Caco-2 (cell line): Measurements from ENCODE around the gene AFAP1L2. TPM values are rescaled to one million over a fixed set of nuclear protein-coding genes. Genes with fewer than 3 reads are reported as not detected.
A peak's percentile ranks its signal among the peaks of the same experiment; 100 is the strongest.

Source experiments
- BruUV-seq: library from RNA; stranded (reverse); fragments of 400-500 nt; replicated peaks from 2 replicates; lab custom pipeline; 2021; lab: Mats Ljungman, UMichigan
- CTCF ChIA-PET: fragments of 300-600 bp; sonication (Branson Sonifier 250); formaldehyde crosslinking; loops from one replicate; lab custom pipeline; 2022; ENCODE audit warnings: antibody characterized with exemption; lab: Charles Lee
- POLR2A ChIA-PET: fragments of 300-600 bp; sonication (Branson Sonifier 250); formaldehyde crosslinking; loops from one replicate; lab custom pipeline; 2022; ENCODE audit warnings: antibody characterized with exemption; lab: Charles Lee
- DNase-seq, 2 experiments: peaks; one replicate each; pipeline versions ENCODE4 v3.0.0 to v3.0.0-alpha.2; 2020 to 2022
- H3K27me3 ChIP-seq: replicated peaks from 2 replicates; pipeline ENCODE4 v1.6.0; 2011; ENCODE audit warnings: low read length; ENCODE audit not compliant: control insufficient read depth, insufficient read depth
- H3K36me3 ChIP-seq: 2 replicates; pipeline ENCODE4 v1.5.1; 2011; ENCODE audit warnings: low read length; ENCODE audit not compliant: control insufficient read depth, insufficient read depth
- H3K4me1 ChIP-seq: fragments of 250-450 bp; sonication (Bioruptor Pico); 2 replicates; pipeline ENCODE4 v1.5.1; 2020; ENCODE audit warnings: mild to moderate bottlenecking
- H3K4me3 ChIP-seq: 2 replicates; pipeline ENCODE4 v1.5.1; 2011; ENCODE audit warnings: low read depth, mild to moderate bottlenecking, control low read depth, low read length
- H3K9me3 ChIP-seq: fragments of 250-450 bp; sonication (Bioruptor Pico); 2 replicates; pipeline ENCODE4 v1.5.1; 2020; ENCODE audit warnings: mild to moderate bottlenecking, moderate library complexity
- H3K27ac Mint-ChIP-seq: one replicate; pipeline ENCODE4 v1.8.0; 2022; ENCODE audit warnings: mixed read lengths; ENCODE audit not compliant: unreplicated experiment
- H3K27me3 Mint-ChIP-seq: one replicate; pipeline ENCODE4 v1.8.0; 2022; ENCODE audit warnings: mixed read lengths; ENCODE audit not compliant: insufficient read depth, unreplicated experiment
- H3K36me3 Mint-ChIP-seq: one replicate; pipeline ENCODE4 v1.8.0; 2022; ENCODE audit warnings: mild to moderate bottlenecking, mixed read lengths; ENCODE audit not compliant: insufficient read depth, unreplicated experiment
- H3K4me1 Mint-ChIP-seq: one replicate; pipeline ENCODE4 v1.8.0; 2022; ENCODE audit warnings: low read depth, mixed read lengths; ENCODE audit not compliant: unreplicated experiment
- H3K4me3 Mint-ChIP-seq: one replicate; pipeline ENCODE4 v1.8.0; 2022; ENCODE audit warnings: mild to moderate bottlenecking, moderate library complexity, mixed read lengths; ENCODE audit not compliant: unreplicated experiment
- H3K9me3 Mint-ChIP-seq: one replicate; pipeline ENCODE4 v1.8.0; 2022; ENCODE audit warnings: mixed read lengths; ENCODE audit not compliant: unreplicated experiment
- CTCF ChIP-seq, 2 experiments: fragments of 200-600 bp in 1 of 2; IDR thresholded peaks; 1 replicate in 1 of 2; 2 replicates in 1 of 2; pipeline versions ENCODE4 v1.5.1 to v1.8.0; 2011 to 2022; ENCODE audit warnings: antibody characterized with exemption in 1 of 2, control low read depth in 1 of 2, inconsistent platforms in 1 of 2, low read depth in 1 of 2, low read length in 1 of 2, mild to moderate bottlenecking in 1 of 2, moderate library complexity in 1 of 2; ENCODE audit not compliant: insufficient read depth in 1 of 2, severe bottlenecking in 1 of 2, unreplicated experiment in 1 of 2
- intact Hi-C: fragments of 100-400 bp; cut with micrococcal nuclease; formaldehyde crosslinking; loops from one replicate; pipeline ENCODE4 v1.10.0; 2022; ENCODE audit not compliant: unreplicated experiment
- total RNA-seq: library from RNA; stranded (reverse); gene quantifications from 2 replicates; pipeline ENCODE4 v1.2.3, GENCODE V29; 2022

AFAP1L2 gene
- total RNA-seq, 1 experiment from 2014 or later = 2.3 TPM

GRCh38 chr10:114313139-114313538 is 91.2 kb downstream of the AFAP1L2 start:
- Histone ChIP-seq H3K4me1 (no peaks in the 10 kb centered on the region), H3K27me3 (no peaks in the 10 kb centered on the region), H3K9me3 (no peaks in the 10 kb centered on the region), H3K4me3 (no peak overlapping the region), H3K36me3 (no peaks in the 10 kb centered on the region)
- DNase-seq = no peak
- Mint-ChIP-seq H3K9me3 (no peaks in the 10 kb centered on the region), H3K36me3 (no peaks in the 10 kb centered on the region), H3K4me1 (no peaks in the 10 kb centered on the region), H3K4me3 (no peak overlapping the region), H3K27me3 (no peaks in the 10 kb centered on the region), H3K27ac (no peak overlapping the region)
- CTCF ChIA-PET = no interaction called here
- no TSS peak for BruUV-seq
- no peak for TF ChIP-seq CTCF (IDR thresholded peaks at IDR 0.05; ENCODE audit: insufficient read depth in 1 of 2, low read depth in 1 of 2, low read length in 1 of 2, severe bottlenecking in 1 of 2, unreplicated experiment in 1 of 2)
- intact Hi-C loops = no loop called here
- POLR2A ChIA-PET = no interaction called here

DNA sequence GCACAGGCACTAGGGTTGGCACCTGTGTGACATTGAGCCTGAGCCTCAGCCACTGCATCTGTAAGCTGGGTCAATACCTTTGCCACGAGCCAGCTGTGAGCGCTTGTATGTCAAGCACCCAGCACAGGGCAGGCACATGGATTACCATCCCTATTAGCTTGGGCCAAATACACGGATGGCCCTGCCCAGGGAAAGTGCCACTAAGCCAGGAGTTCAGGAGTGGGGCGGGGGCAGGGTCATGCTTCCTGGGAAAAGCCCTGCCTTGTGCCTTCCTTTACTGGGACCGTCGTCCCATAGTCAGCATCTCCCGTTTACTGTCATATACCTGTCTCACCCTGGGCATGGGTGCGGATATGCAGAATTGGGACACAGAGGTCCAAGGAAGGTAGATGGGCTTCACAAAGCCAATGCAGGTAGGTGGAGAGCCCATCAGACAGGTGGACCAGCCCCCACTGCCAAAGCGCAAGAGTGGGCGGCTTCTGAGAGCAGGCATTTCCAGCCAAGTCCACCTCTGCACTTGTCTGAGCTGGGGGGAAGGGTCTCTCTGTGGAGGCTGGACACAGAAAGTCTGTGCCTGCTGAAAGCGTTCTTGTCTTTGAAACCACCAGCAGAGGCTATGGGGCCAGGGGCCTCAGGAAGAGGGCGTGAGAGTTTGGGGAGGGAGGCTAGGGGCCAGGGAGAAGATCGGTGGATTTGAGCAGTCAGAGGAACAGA is 92.6 kb downstream of the AFAP1L2 start:
- Histone ChIP-seq H3K4me3 (no peak overlapping the region), H3K9me3 (no peaks in the 10 kb centered on the region), H3K36me3 (no peaks in the 10 kb centered on the region), H3K27me3 (no peaks in the 10 kb centered on the region), H3K4me1 (no peaks in the 10 kb centered on the region)
- no peaks in the 10 kb centered on the region for H3K36me3 Mint-ChIP-seq
- no peak for TF ChIP-seq CTCF (IDR thresholded peaks at IDR 0.05; ENCODE audit: insufficient read depth in 1 of 2, low read depth in 1 of 2, low read length in 1 of 2, severe bottlenecking in 1 of 2, unreplicated experiment in 1 of 2)
- peak in 1 of 2 experiments; percentile 17 for DNase-seq
- H3K4me1 Mint-ChIP-seq = no peaks in the 10 kb centered on the region
- no peak overlapping the region for H3K4me3 Mint-ChIP-seq
- POLR2A ChIA-PET = no interaction called here
- no peaks in the 10 kb centered on the region for H3K27me3 Mint-ChIP-seq
- H3K27ac Mint-ChIP-seq = no peak overlapping the region
- BruUV-seq = no TSS peak
- CTCF ChIA-PET = no interaction called here
- H3K9me3 Mint-ChIP-seq = no peaks in the 10 kb centered on the region
- intact Hi-C loops = no loop called here

DNA sequence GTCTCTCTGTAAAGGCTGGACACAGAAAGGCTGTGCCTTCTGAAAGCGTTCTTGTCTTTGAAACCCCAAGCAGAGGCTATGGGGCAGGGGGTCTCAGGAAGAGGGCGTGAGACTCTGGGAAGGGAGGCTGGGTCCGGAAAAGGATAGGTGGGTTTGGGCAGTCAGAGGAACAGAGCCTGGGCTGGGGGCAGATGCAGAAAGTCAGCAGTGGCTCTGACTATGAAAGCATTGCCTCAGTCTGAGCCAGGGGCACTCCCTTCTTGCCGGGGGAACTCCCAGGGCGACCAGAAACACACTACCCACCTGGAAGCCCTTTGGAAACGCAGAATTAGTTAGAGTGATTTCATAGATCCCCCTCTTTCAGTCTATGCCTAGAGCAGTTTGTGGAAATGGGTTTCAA is 93.3 kb downstream of the AFAP1L2 start:
- Histone ChIP-seq H3K36me3 (no peaks in the 10 kb centered on the region), H3K27me3 (no peaks in the 10 kb centered on the region), H3K4me1 (no peaks in the 10 kb centered on the region), H3K4me3 (no peak overlapping the region), H3K9me3 (no peaks in the 10 kb centered on the region)
- peak in 1 of 2 experiments; percentile 12 for DNase-seq
- H3K36me3 Mint-ChIP-seq = no peaks in the 10 kb centered on the region
- no peaks in the 10 kb centered on the region for H3K9me3 Mint-ChIP-seq
- POLR2A ChIA-PET = no interaction called here
- no peak for TF ChIP-seq CTCF (IDR thresholded peaks at IDR 0.05; ENCODE audit: insufficient read depth in 1 of 2, low read depth in 1 of 2, low read length in 1 of 2, severe bottlenecking in 1 of 2, unreplicated experiment in 1 of 2)
- CTCF ChIA-PET = no interaction called here
- no TSS peak for BruUV-seq
- H3K4me1 Mint-ChIP-seq = no peaks in the 10 kb centered on the region
- no peak overlapping the region for H3K27ac Mint-ChIP-seq
- H3K4me3 Mint-ChIP-seq = no peak overlapping the region
- H3K27me3 Mint-ChIP-seq = no peaks in the 10 kb centered on the region
- intact Hi-C loops = no loop called here
